DOHH2 (cell line): ENCODE results near the gene ARHGEF26.
A peak's percentile ranks its signal among the peaks of the same experiment; 100 is the strongest.

Experiments used
- H3F3A ChIP-seq: fragments of 200-600 bp; sonication (generic), shearing (Covaris generic); 2 replicates; pipeline ENCODE4 v1.6.0; 2016; ENCODE audit warnings: antibody characterized with exemption, mild to moderate bottlenecking; ENCODE audit not compliant: control insufficient read depth, insufficient read depth
- H3K27ac ChIP-seq: fragments of 200-600 bp; sonication (generic); 2 replicates; pipeline ENCODE4 v1.5.1; 2014; ENCODE audit warnings: low read depth, mild to moderate bottlenecking, low read length, moderate library complexity
- H3K27me3 ChIP-seq: fragments of 200-600 bp; sonication (generic); 2 replicates; pipeline ENCODE4 v1.6.1; 2014; ENCODE audit warnings: mild to moderate bottlenecking, low read length, mixed read lengths; ENCODE audit not compliant: control insufficient read depth
- H3K36me3 ChIP-seq: fragments of 200-600 bp; sonication (generic); 2 replicates; pipeline ENCODE4 v1.6.1; 2014; ENCODE audit warnings: mild to moderate bottlenecking, low read length, moderate library complexity, mixed read lengths; ENCODE audit not compliant: control insufficient read depth
- H3K4me1 ChIP-seq: fragments of 200-600 bp; sonication (generic); 2 replicates; pipeline ENCODE4 v1.6.1; 2014; ENCODE audit warnings: mild to moderate bottlenecking, low read length, mixed read lengths; ENCODE audit not compliant: control insufficient read depth
- H3K4me2 ChIP-seq: fragments of 200-600 bp; sonication (generic); 2 replicates; pipeline ENCODE4 v1.6.0; 2014; ENCODE audit warnings: mild to moderate bottlenecking, low read length, moderate library complexity
- H3K4me3 ChIP-seq: fragments of 200-600 bp; sonication (generic); 2 replicates; pipeline ENCODE4 v1.5.1; 2014; ENCODE audit warnings: mild to moderate bottlenecking, low read length, mixed read lengths
- H3K79me2 ChIP-seq: fragments of 200-600 bp; sonication (generic); 2 replicates; pipeline ENCODE4 v1.6.1; 2014; ENCODE audit warnings: mild to moderate bottlenecking, low read length, mixed read lengths; ENCODE audit not compliant: control insufficient read depth
- H3K9me2 ChIP-seq: fragments of 200-600 bp; sonication (generic); replicated peaks from 2 replicates; pipeline ENCODE4 v1.6.1; 2014; ENCODE audit warnings: mild to moderate bottlenecking, low read length, mixed read lengths; ENCODE audit not compliant: control insufficient read depth
- H3K9me3 ChIP-seq: fragments of 200-600 bp; sonication (generic); 2 replicates; pipeline ENCODE4 v1.6.1; 2014; ENCODE audit warnings: antibody characterized with exemption, low read length, mixed read lengths; ENCODE audit not compliant: control insufficient read depth, insufficient read depth
- H4K20me1 ChIP-seq: fragments of 200-600 bp; sonication (generic); 2 replicates; pipeline ENCODE4 v1.6.0; 2014; ENCODE audit warnings: low read depth, mild to moderate bottlenecking, antibody characterized with exemption, low read length, moderate library complexity; ENCODE audit not compliant: control insufficient read depth, insufficient read depth
- EZH2phosphoT487 ChIP-seq: fragments of 200-600 bp; sonication (generic); IDR thresholded peaks from 2 replicates; pipeline ENCODE4 v1.6.1; 2017; ENCODE audit warnings: borderline replicate concordance, mild to moderate bottlenecking, antibody characterized with exemption, low read length, moderate library complexity, mixed read lengths
- TF ChIP-seq, protein P1 (sequence below): fragments of 200-600 bp; sonication (generic); IDR thresholded peaks from one replicate; pipeline ENCODE4 v1.5.1; 2014; ENCODE audit warnings: antibody characterized with exemption, mild to moderate bottlenecking, low read depth, low read length; ENCODE audit not compliant: poor library complexity, severe bottlenecking

The ARHGEF26 gene

DNA sequence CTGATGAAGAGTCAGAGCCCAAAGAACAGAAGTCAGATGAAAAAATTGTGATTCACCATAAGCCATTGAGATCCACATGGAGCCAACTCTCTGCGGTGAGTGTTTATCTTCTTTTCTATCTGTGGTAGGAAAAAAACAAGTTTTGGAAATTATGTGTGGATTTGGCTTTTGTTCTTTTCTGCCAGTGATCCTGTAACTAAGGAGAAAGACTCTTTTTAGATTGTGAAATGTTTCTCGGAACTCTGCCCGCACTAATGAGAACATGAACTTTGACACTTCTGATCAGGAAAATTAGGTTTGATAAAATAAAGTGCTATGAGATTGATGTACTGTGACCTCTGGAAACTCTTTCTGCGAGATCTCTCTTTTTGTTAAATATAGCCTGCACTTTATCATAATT, 8.4 kb downstream of the ARHGEF26 start:
- H3K9me2 ChIP-seq: no peaks in the 10 kb centered on the region
- H3K4me2 ChIP-seq: no peak overlapping the region
- H3K36me3 ChIP-seq: no peaks in the 10 kb centered on the region
- H3K4me1 ChIP-seq: 0 out of 2 replicates have a peak, but pooled peaks cover 3% of the 10 kb centered on the region
- no peaks in the 10 kb centered on the region for H3K79me2 ChIP-seq
- TF ChIP-seq, protein P1, sequence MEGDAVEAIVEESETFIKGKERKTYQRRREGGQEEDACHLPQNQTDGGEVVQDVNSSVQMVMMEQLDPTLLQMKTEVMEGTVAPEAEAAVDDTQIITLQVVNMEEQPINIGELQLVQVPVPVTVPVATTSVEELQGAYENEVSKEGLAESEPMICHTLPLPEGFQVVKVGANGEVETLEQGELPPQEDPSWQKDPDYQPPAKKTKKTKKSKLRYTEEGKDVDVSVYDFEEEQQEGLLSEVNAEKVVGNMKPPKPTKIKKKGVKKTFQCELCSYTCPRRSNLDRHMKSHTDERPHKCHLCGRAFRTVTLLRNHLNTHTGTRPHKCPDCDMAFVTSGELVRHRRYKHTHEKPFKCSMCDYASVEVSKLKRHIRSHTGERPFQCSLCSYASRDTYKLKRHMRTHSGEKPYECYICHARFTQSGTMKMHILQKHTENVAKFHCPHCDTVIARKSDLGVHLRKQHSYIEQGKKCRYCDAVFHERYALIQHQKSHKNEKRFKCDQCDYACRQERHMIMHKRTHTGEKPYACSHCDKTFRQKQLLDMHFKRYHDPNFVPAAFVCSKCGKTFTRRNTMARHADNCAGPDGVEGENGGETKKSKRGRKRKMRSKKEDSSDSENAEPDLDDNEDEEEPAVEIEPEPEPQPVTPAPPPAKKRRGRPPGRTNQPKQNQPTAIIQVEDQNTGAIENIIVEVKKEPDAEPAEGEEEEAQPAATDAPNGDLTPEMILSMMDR: no peak
- no peak for TF ChIP-seq EZH2phosphoT487
- 0 out of 2 replicates have a peak overlapping the region, but pooled peaks have one; percentile 11 for H3K27ac ChIP-seq
- H3K4me3 ChIP-seq: no peak overlapping the region
- H3F3A ChIP-seq: no peaks in the 10 kb centered on the region
- H4K20me1 ChIP-seq: no peaks in the 10 kb centered on the region
- H3K9me3 ChIP-seq: no peaks in the 10 kb centered on the region
- no peaks in the 10 kb centered on the region for H3K27me3 ChIP-seq

DNA sequence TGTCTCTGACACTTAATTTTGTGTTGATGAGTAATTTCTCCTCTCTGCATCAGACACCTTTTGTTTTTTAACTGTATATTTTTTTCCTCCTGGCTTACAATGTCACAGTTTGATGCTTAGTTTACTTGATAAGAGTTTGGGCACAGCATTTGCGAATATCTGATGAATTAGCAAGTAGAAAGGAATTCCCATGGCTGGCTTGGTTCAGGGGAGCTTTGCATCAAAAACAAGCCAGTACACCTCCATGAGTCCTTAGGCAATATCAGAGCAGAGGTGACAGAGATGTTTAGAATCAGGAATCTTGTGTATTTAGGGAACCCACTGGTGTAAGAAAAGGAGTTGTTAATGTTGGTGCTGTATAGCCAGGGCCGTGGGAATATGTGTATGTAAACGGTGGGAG, 9.3 kb downstream of the ARHGEF26 start:
- no peak for TF ChIP-seq EZH2phosphoT487
- TF ChIP-seq, protein P1: no peak
- H3K27ac ChIP-seq: no peak overlapping the region
- no peak overlapping the region for H3K4me2 ChIP-seq
- H3K9me3 ChIP-seq: no peaks in the 10 kb centered on the region
- H3F3A ChIP-seq: no peaks in the 10 kb centered on the region
- H3K9me2 ChIP-seq: no peaks in the 10 kb centered on the region
- no peaks in the 10 kb centered on the region for H3K27me3 ChIP-seq
- no peaks in the 10 kb centered on the region for H3K4me1 ChIP-seq
- H3K79me2 ChIP-seq: no peaks in the 10 kb centered on the region
- no peak overlapping the region for H3K4me3 ChIP-seq
- no peaks in the 10 kb centered on the region for H4K20me1 ChIP-seq
- no peaks in the 10 kb centered on the region for H3K36me3 ChIP-seq

DNA sequence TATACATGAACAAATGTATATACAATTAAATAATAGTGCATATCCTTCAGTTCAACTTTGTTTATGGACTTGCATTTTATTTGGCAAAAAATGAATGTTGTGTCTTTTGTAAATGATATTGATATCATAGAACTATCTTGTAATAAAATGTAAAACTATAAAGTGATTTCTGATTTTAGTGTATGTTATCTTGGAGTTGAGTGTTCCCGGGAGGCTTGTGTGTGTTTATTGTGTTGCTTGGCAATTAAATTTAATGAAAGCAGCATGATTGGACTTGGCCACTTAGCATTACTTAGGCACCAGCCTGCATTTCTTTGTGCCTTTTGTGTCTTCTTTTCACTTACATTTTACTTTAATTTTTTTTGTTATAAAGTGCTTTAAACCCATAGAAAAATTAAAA, 10.6 kb downstream of the ARHGEF26 start:
- TF ChIP-seq, protein P1: no peak
- TF ChIP-seq EZH2phosphoT487: no peak

More for the DNA sequence above, 10.6 kb downstream of the ARHGEF26 start:
- Histone ChIP-seq H4K20me1 (no peaks in the 10 kb centered on the region), H3F3A (no peaks in the 10 kb centered on the region), H3K27ac (no peak overlapping the region), H3K36me3 (no peaks in the 10 kb centered on the region), H3K4me3 (no peak overlapping the region), H3K27me3 (no peaks in the 10 kb centered on the region), H3K9me2 (no peaks in the 10 kb centered on the region), H3K4me1 (no peaks in the 10 kb centered on the region), H3K79me2 (no peaks in the 10 kb centered on the region), H3K9me3 (no peaks in the 10 kb centered on the region), H3K4me2 (no peak overlapping the region)
